ENCODE measurements around the gene RANBP17.

GRCh38 chr5:171258737-171259415 is 397.1 kb downstream of the RANBP17 start:
- TF ChIP-seq CTCF (IDR thresholded peaks at IDR 0.05) (no peak), EZH2 (IDR thresholded peaks at IDR 0.05) (no peak)
